ENCODE results near the gene TMEM258. TPM values are rescaled to one million over a fixed set of nuclear protein-coding genes. Genes with fewer than 3 reads are reported as not detected.

Gene TMEM258
- total and polyA plus RNA-seq, 3 donors from 2014 or later, result 46.7 to 162 (median 55.6) TPM

GRCh38 chr11:61760946-61761345 is 31.5 kb downstream of the TMEM258 start:
- TF ChIP-seq, protein P1, sequence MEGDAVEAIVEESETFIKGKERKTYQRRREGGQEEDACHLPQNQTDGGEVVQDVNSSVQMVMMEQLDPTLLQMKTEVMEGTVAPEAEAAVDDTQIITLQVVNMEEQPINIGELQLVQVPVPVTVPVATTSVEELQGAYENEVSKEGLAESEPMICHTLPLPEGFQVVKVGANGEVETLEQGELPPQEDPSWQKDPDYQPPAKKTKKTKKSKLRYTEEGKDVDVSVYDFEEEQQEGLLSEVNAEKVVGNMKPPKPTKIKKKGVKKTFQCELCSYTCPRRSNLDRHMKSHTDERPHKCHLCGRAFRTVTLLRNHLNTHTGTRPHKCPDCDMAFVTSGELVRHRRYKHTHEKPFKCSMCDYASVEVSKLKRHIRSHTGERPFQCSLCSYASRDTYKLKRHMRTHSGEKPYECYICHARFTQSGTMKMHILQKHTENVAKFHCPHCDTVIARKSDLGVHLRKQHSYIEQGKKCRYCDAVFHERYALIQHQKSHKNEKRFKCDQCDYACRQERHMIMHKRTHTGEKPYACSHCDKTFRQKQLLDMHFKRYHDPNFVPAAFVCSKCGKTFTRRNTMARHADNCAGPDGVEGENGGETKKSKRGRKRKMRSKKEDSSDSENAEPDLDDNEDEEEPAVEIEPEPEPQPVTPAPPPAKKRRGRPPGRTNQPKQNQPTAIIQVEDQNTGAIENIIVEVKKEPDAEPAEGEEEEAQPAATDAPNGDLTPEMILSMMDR (IDR thresholded peaks at IDR 0.05), result no peak
- no peak for TF ChIP-seq POLR2A (IDR thresholded peaks at IDR 0.05)
- H3K4me3 ChIP-seq, result no peak overlapping the region
- no peaks in the 10 kb centered on the region for H3K9me3 ChIP-seq
- 77% methylated on average over 13 of the region's 13 CpGs; no CpG with 5 or more reads in 1 of the 2 donors for WGBS, 2 donors
- H3K36me3 ChIP-seq (ENCODE audit: low read depth, missing control alignments), result no peaks in the 10 kb centered on the region
- DNase-seq, result no peak
- H3K4me1 ChIP-seq, result peaks cover 7% of the 10 kb centered on the region
- intact Hi-C loops (cut with DNase I; ENCODE audit: low total_unique reads), result no loop called here
- H3K27me3 ChIP-seq, result no peaks in the 10 kb centered on the region
- no peak overlapping the region for H3K27ac ChIP-seq

DNA sequence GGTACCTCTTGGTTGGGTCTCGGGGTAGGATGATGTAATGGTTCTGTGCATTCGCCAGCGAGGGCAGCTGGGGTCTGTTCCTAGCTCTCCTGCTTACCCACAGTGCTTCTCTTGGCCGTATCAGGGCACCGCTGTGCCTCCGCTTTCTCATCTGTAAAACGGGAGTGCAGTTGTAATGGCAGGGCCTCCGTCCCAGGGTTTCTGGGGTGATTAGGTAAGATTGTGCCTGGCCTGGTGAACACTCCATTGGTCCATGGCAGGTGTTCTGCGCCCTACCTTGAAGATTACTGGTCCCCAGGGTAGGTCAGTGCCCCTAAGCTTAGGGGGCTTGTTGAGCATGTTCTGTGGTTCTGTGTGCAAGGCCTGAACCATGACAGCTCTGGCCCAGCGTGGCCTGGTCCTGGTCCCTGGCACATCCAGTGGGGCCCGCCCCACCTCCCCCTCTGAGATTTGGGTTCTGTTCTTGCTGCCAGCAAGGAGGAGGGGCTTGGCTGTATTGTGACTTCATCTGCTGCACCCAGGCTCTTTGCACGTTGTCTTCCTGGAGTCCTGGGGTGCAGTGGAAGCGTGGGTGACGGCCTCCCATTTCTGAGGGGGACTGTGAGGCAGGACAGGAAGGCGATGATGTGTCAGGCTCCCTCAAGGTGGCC is 35.1 kb downstream of the TMEM258 start:
- Histone ChIP-seq H3K4me3 (no peak overlapping the region), H3K27ac (no peak overlapping the region), H3K9me3 (no peaks in the 10 kb centered on the region), H3K36me3 (ENCODE audit: low read depth, missing control alignments) (no peaks in the 10 kb centered on the region), H3K27me3 (no peaks in the 10 kb centered on the region), H3K4me1 (no peaks in the 10 kb centered on the region)
- TF ChIP-seq, protein P1 (IDR thresholded peaks at IDR 0.05), result no peak
- TF ChIP-seq POLR2A (IDR thresholded peaks at IDR 0.05), result no peak
- no peak for DNase-seq
- intact Hi-C loops (cut with DNase I; ENCODE audit: low total_unique reads), result no loop called here
- 85 to 88% methylated on average over 13 to 15 of the region's 15 CpGs for WGBS, 2 donors

DNA sequence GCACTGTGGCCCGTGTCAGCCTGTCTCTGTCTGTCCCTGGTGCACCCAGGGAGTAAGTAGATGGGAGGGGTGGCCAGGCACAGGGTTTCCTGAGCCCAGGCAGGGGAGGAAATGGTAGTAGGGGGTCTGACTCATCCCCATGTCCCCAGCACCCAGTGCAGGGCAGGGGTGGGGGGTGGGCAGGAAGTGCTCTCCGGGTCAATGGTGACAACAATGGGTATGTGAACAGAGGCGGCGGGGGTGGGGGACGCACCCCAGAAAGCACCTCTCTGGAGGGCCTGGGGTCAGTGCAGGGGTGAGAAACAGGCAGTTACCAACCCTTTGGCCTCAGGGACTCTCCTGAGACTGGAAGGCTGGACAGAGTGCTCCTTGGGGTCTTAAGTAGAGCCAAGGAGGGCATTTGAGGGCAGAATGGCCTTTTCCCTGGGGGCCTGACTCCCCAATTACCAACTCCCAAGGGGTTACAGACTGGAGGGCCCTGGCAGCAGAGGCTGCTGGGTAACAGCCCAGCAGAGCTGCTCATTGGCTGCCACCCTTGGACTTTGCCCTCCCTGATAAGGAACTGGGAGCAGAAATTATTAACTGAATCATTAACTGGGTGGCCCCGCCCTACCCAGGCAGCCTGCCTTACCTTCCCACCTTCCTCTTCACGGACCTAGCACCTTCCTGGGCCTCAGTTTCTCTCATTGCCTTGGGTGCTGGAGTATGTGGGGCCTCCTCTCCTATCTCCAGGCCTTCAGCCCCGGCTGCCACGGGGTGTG is 35.8 kb downstream of the TMEM258 start:
- DNase-seq, result no peak
- H3K27ac ChIP-seq, result no peak overlapping the region
- no peak for TF ChIP-seq POLR2A (IDR thresholded peaks at IDR 0.05)
- TF ChIP-seq, protein P1 (IDR thresholded peaks at IDR 0.05), result no peak
- no peaks in the 10 kb centered on the region for H3K36me3 ChIP-seq (ENCODE audit: low read depth, missing control alignments)
- H3K27me3 ChIP-seq, result no peaks in the 10 kb centered on the region
- intact Hi-C loops (cut with DNase I; ENCODE audit: low total_unique reads), result no loop called here
- no peak overlapping the region for H3K4me3 ChIP-seq
- no peaks in the 10 kb centered on the region for H3K4me1 ChIP-seq
- H3K9me3 ChIP-seq, result no peaks in the 10 kb centered on the region
- 76 to 84% methylated on average over 6 to 9 of the region's 9 CpGs for WGBS, 2 donors

DNA sequence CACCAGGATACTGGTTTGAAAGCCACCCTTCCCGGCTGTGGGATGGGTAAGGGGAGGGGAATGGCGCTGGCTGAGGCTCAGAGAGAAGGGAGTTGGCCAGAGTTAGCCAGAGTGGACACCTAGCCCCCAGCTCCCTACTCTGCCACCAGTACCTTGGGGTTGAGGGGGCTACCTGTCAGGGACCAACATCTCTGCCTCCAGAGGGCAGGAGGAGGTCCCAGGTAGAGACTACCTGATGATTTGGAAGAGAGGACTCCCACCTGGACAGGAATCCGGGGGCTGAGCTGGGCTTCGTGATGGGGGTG is 36.3 kb downstream of the TMEM258 start:
- WGBS, 2 donors, result 75 to 79% methylated on average over 3 to 4 of the region's 4 CpGs
- H3K27ac ChIP-seq, result no peak overlapping the region
- no peak for DNase-seq
- no peak overlapping the region for H3K4me3 ChIP-seq
- no peaks in the 10 kb centered on the region for H3K36me3 ChIP-seq (ENCODE audit: low read depth, missing control alignments)
- intact Hi-C loops (cut with DNase I; ENCODE audit: low total_unique reads), result no loop called here
- no peaks in the 10 kb centered on the region for H3K9me3 ChIP-seq
- H3K4me1 ChIP-seq, result no peaks in the 10 kb centered on the region
- no peaks in the 10 kb centered on the region for H3K27me3 ChIP-seq
- TF ChIP-seq, protein P1 (IDR thresholded peaks at IDR 0.05), result no peak
- no peak for TF ChIP-seq POLR2A (IDR thresholded peaks at IDR 0.05)
